GM21367 (cell line): ENCODE results near the gene GLDN.

Experiments used
- ATAC-seq: cut with Tn5 transposase; IDR thresholded peaks from one replicate; pipeline ENCODE4 v1.9.1; 2021; ENCODE audit not compliant: unreplicated experiment

GLDN gene

GRCh38 chr15:51341366-51342226, at the start of gene GLDN:
Gene GLDN (plus strand): TSS chr15:51341655. CDS start chr15:51341685, 30 bp downstream.
- ATAC-seq: no peak

- no peak for ATAC-seq
These were observed 42.8 kb upstream of the GLDN start for GRCh38 chr15:51298620-51299019.

DNA sequence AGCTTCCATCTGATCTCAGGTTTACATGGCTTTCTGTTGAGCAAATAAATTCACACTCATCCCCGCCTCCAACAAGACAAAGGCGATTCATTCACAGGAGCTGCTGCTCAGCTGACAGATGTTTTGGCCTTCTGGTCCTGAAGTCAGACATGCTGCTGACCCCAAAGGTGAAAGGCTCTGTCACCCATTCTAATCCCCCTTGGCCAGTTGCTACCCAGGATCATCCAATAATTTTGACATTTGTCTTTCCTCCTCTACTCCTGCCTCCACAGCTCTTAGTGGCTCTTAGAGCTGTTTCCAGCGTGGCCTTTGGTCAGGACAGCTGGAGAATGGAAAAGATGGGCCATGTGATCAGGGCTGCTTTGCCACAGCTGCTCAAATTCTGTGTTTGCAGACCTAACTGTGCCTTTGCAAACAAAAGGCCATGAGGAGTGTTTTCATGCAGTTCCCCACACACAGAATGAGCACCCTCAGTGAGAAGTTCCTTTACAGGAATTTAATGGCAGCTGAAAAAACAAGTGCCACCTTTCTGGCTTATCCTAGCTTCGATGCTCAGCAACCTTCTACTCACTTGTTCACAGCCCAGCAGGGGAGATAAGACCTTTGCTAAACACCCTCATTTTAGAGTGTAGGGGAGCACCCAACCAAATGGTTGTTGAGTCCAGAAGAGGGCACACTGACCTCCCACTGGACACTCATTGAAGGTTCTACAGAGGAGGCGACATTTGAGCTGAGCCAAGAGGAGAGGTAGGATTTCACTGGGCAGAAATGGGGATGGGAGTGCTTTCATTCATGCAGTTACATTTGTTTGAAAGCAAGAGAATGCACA, 42.1 kb upstream of the GLDN start:
- ATAC-seq: no peak

DNA sequence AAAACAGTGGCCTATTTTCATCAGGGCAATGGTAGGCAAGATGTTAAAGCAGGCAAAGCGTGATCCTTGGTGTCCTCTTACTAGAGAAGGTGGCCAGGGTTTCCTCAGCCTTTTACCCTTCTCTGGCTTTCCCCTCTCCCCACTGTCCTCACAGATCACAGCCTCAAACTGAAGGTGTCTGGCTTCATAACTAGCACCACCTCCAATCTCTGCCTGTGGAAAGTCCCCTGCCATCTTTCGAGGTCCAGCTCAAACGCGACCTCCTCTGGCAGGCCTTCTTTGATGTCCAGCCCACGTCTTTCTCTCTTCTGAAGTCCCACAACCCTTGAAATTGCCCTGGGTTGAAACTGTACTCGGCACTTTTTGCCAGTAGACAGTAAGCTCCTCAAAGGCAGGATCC, 39.0 kb upstream of the GLDN start:
- no peak for ATAC-seq

GRCh38 chr15:51303462-51303980, 37.9 kb upstream of the GLDN start:
- no peak for ATAC-seq

DNA sequence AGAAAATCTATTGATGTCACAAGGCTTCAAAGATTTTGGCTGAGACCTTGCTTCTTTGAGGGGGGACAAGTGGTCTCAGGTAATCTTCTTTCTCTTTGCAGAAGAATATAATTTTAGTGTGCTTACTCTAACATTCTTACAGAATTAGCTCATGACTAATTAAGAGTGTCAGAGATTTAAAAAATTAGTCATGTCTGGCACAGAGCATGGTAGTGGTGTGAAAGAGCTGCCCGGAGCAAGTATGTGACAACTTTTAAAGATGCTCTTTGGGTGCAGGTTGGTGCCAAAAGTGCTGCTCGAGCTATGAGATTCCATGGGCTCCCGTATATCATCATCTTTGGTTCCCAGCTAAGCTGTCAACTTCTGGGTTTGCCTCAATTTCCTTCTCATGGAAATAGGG, 34.1 kb upstream of the GLDN start:
- ATAC-seq: no peak

DNA sequence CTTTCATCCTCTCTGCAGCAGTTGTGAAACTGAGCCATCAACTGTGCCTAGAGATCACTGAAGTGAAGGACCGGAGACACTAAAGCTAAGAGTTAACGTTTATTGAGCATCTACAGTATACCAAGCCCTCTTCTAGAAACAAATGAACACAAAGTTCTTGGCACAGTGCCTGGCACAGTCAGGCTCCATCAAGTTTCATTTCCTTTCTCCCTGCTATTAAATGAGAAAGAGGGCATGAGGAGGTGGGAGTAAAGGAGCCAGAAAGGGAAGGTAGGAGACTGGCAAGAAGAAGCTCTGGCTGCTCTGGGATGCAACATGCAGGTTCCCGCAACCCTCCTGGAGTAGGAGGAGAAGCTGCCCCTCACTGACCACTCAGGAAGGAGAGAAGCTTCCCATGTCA, 33.6 kb upstream of the GLDN start:
- no peak for ATAC-seq

DNA sequence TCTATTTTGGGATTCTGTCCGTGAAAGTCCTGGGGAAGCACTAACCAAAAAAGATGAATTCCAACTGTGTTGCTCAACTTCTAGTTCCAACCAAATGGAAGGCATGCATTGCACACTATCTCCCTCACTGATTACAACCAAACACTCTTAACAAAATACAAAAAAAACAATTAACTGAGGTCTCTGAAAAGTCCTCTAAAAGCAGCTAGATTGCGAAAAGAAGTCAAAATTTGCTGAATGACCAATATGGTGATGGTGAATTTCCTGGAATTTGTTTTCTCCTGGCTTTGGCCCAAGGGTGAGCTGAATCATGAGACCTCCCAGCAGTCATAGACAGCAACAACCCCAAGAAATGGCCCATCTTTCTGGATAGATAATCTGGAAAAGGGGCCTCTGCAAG, 31.4 kb upstream of the GLDN start:
- ATAC-seq: no peak

DNA sequence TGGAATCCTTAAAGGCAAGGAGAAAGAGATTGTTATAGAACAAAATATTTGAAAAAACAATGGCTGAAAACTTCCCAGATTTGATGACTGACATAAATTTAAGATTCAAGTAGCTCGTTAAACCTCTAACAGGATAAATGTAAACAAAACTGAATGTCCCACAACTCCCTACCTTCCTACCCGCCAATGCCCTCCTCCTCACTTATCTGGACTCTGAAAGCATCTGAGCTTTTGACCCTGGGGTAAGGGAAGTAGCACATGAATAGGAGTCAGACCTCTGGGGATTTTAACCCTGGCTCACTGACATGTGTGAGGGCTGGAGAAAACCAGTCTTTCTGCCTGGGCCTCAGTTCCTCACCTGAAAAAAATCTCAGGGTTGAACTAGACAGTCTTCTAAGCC, 29.9 kb upstream of the GLDN start:
- no peak for ATAC-seq

DNA sequence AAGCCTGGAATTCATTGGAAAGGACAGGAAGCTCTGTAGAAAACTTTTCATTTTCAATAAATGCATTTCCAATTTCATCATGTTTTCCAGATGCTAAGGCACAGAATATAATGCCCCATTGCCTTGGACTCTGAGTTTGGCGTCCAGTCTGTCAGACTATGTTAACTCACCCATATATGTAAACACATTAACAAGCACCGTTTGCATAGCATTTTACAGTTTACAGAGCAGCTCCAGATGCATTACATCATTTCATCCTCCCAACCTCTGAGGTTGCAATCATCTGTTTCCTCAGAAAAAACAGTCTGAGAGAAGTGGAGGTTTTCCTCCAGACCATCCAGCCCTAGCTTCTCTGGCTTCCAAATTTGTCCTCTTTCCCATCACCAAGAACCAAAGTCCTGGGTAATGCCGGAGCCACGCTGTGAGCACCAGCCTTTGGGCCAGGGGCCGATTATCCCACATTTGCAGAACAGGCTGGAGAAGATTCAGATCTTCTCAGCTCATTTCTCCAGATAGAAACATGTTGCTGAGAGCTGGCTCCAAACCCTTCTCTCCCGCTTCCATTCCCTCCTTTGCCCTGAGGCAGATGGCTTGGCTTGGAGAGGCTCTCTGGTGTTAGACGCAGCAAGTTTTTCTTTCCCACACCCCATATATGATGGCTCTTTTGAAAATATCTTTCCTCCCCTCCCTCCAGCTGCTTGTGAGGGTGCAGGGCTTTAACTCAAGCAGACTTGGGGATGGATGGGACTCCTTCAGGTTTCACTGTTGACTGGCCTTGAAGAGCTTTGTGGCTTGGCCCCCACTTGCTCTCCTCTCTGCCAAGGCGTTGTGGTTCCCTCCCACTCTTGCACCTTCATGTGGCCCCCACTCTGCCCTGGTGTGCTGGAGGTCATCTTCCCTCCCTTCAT, 29.0 kb upstream of the GLDN start:
- ATAC-seq: no peak

DNA sequence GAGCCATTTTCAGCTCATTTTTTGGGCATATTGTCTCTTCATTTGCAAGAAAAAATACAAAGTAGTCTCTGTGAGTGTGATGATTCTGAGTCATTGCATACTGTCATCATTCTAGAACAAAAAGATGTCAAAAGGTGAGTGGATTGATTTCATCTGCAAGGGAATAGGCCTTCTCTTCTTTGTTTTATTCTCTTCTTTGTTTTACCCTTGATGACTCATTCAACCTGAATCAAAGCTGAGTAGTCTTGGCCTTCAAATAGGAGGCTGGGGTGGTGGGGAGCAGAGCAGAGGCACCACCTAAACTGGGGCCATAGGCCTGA, 28.4 kb upstream of the GLDN start:
- no peak for ATAC-seq

- no peak for ATAC-seq
These were observed 27.7 kb upstream of the GLDN start for GRCh38 chr15:51313644-51314280.

DNA sequence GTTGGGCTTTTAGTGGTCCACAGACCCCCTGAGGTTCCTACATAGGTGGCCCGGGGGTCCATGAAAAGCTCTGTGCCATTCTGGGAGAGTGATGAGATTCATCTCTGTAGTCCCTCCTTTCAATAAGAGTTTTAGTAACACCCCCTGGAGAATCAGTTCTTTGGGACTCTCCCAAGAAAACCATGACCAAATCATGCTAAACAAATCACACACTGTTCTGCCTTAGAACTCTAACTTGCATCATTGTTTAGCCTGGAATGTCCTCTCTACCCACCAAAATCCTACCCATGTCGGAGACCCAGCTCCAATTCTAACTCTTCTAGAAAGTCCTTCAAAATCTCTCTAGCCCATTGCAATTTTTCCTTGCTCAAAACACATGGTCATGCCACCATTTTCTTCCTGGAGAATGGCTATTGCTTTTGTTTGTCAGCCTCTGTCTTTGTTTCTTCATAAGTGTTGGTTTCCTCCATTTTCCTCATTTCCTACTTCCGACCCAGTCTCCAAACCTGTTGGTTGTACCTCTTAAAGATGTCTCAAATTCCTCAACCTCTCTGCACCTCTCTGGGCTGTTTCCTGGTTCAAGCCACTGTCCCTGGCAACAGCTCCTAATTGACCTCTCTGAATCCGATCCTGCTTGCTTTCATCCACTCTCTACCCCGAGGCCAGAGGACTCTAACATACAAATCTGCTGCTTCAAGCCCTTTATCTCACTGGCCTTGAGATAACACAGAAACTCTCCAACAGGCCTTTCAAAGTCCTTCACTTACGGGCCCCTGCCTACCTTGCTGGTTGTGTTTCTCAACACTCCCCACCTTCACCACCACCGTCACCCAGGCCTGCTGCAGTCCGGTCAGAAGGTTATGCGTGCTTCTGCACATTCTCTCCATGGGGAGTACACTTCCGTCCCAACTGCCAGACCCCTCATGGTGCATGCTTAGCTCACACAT, 26.8 kb upstream of the GLDN start:
- ATAC-seq: no peak

- ATAC-seq: no peak
These were observed 25.7 kb upstream of the GLDN start for GRCh38 chr15:51315726-51316125.

DNA sequence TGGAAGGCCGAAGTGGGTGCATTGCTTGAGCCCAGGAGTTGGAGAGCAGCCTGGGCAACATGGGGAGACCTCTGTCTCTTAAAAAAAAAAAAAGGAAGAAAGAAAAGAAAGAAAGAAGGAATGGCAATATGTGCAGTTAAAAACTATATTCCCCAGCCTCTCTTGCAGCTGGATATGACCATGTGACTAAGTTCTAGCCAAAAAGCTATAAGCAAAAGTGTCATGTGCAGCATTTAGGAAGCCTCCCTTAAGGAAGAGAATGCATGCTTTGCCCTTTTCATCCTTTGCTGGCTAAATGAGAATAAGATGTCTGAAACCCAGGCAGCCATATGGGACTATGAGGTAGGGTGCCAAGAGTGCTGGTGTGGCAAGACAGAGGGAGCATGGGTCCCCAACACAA, 24.8 kb upstream of the GLDN start:
- ATAC-seq: no peak

- ATAC-seq: no peak
These were observed 22.9 kb upstream of the GLDN start for GRCh38 chr15:51318382-51319150.

- no peak for ATAC-seq
These were observed 21.9 kb upstream of the GLDN start for GRCh38 chr15:51319539-51319938.

DNA sequence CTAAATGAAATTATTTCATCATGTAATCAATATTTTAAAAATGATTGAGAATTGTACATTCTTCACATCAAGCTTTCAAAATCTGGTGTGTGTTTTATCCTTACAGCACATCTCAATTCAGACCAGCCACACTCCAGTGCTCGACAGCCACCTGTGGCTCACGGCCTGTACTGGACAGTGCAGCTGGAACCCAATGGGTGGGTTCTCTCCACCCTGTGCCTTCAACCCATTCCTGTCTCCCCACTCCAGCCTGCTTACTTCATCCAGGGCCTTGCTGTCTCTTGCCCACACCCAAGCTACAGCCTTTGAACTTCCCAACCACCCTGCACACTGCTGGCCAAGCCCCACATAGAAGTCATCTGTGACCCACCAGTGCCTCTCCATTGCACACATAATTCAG, 20.6 kb upstream of the GLDN start:
- ATAC-seq: no peak

GRCh38 chr15:51321316-51321715, 20.1 kb upstream of the GLDN start:
- no peak for ATAC-seq
